RPMI8226 (cell line): ENCODE measurements around the gene CCDC137.

Experiments
- DNase-seq: peaks from one replicate; pipeline ENCODE4 v3.0.0-alpha.2; 2015

Gene CCDC137

DNA sequence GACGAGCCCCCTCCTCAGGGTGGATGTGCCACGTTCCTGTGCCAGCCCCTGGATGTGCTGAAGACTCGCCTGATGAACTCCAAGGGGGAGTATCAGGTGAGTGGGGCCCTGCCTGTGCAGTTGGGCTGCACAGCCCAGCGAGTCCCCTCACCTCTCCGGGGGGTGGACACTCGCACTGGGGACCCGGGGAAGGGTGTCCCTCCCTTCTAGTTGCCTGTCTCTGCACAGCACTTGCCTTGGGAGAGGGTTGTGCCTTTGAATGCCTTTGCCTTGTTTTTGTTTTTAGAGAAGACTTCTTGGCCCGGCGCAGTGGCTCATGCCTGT is 51.2 kb downstream of the CCDC137 start:
- DNase-seq, result no peak

GRCh38 chr17:81719410-81720266 is 53.1 kb downstream of the CCDC137 start:
- DNase-seq, result no peak

- no peak for DNase-seq
Observed at GRCh38 chr17:81720267-81721071, 53.9 kb downstream of the CCDC137 start.

DNA sequence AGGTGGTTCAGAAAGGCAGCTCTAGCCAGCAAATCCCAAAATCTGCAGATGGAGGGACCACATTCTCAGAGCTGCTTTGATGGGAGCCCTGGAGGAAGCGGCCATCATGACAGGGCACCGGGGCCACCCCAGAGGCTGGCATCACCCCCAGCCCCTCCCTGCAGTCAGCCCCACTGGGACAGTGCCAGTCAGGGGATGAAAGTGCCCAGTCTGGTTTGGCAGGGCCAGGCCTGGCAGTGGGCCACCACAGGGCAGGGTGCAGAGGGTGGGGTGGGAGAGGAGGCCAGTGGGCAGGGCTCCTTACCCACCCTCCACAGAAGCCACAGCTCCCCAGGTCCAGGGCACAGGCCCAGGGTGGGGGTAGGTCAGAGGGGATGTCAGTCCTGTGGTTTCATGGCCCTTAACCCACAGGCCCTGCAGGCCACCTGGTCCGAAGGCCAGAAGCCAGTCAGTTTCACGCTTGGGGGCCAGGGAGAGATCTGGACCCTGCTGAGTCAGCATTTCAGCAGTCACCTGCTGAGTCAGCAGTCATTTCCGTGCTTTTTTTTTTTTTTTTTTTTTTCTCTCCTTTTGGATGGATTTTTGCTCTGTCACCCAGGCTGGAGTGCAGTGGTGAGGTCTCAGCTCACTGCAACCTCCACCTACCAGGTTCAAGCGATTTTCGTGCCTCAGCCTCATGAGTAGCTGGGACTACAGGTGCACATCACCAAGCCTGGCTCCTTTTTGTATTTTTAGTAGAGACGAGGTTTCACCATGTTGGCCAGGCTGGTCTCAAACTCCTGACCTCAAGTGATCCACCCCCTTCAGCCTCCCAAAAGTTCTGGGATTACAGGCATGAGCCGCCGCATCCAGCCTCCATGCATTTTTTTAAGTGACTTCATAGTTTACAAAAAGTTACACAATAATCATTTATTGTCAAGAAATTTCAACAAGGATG is 55.9 kb downstream of the CCDC137 start:
- peak; percentile 95 for DNase-seq
